HPDE6-E6E7 (cell line): ENCODE measurements around the gene TMEM208.
A peak's percentile ranks its signal among the peaks of the same experiment; 100 is the strongest.

Experiments used
- DNase-seq: peaks from one replicate; pipeline ENCODE4 v3.0.0; 2011; ENCODE audit warnings: missing footprints; ENCODE audit errors: extremely low spot score

TMEM208 gene

GRCh38 chr16:67226804-67227566 is at the start of gene TMEM208:
TSS of gene TMEM208 (plus strand) at chr16:67227130. CDS start at chr16:67227219, 89 bp downstream.
- DNase-seq = peak; percentile 94

GRCh38 chr16:67177743-67178699 is 48.9 kb upstream of the TMEM208 start:
- DNase-seq = peak; percentile 94

- no peak for DNase-seq
Measured at GRCh38 chr16:67179421-67180080, 47.4 kb upstream of the TMEM208 start.

- DNase-seq = no peak
Measured at GRCh38 chr16:67180166-67180565, 46.8 kb upstream of the TMEM208 start.

GRCh38 chr16:67181346-67181745 is 45.6 kb upstream of the TMEM208 start:
- no peak for DNase-seq

GRCh38 chr16:67182288-67182687 is 44.6 kb upstream of the TMEM208 start:
- DNase-seq = no peak

GRCh38 chr16:67183284-67183626 is 43.7 kb upstream of the TMEM208 start:
- DNase-seq = no peak

GRCh38 chr16:67183627-67184452 is 43.1 kb upstream of the TMEM208 start, which contains the start of gene MATCAP1:
TSS of gene MATCAP1 (minus strand) at chr16:67183963. CDS start at chr16:67180610, 3,353 bp downstream.
- DNase-seq = peak; percentile 100

- DNase-seq = no peak
Measured at GRCh38 chr16:67184453-67184994, 42.4 kb upstream of the TMEM208 start.

GRCh38 chr16:67184995-67185650 is 41.8 kb upstream of the TMEM208 start:
- no peak for DNase-seq

- no peak for DNase-seq
Measured at GRCh38 chr16:67185651-67186134, 41.2 kb upstream of the TMEM208 start.

- no peak for DNase-seq
Measured at GRCh38 chr16:67186550-67186950, 40.4 kb upstream of the TMEM208 start.

GRCh38 chr16:67187175-67187890 is 39.6 kb upstream of the TMEM208 start:
- no peak for DNase-seq

- DNase-seq = no peak
Measured at GRCh38 chr16:67188323-67188722, 38.6 kb upstream of the TMEM208 start.

- DNase-seq = no peak
Measured at GRCh38 chr16:67188798-67189197, 38.1 kb upstream of the TMEM208 start.

GRCh38 chr16:67190041-67190440 is 36.9 kb upstream of the TMEM208 start, which contains the start of gene EXOC3L1:
TSS of gene EXOC3L1 (minus strand) at chr16:67190136. CDS start at chr16:67189676, 460 bp downstream.
- DNase-seq = no peak

- no peak for DNase-seq
Measured at GRCh38 chr16:67190448-67191399, 36.2 kb upstream of the TMEM208 start.

- no peak for DNase-seq
Measured at GRCh38 chr16:67191411-67191994, 35.4 kb upstream of the TMEM208 start.
